ENCODE results near the gene TMEM127. TPM values are rescaled to one million over a fixed set of nuclear protein-coding genes. Genes with fewer than 3 reads are reported as not detected.

Gene TMEM127
- total and polyA plus RNA-seq, 11 donors: 18.6 to 134 (median 103) TPM

- Histone ChIP-seq H3K36me3 (no peaks in the 10 kb centered on the region), H3K4me1 (peaks cover 0 to 36% (median 21%) of the 10 kb centered on the region in 12 donors), H3K27ac (peak overlapping the region in 2 of 12 donors; percentile 4 to 67), H3K9me3 (no peaks in the 10 kb centered on the region), H3K4me3 (no peak overlapping the region), H3K27me3 (no peaks in the 10 kb centered on the region)
- ATAC-seq: no peak
- TF ChIP-seq POLR2A (IDR thresholded peaks at IDR 0.05) (no peak), CTCF (IDR thresholded peaks at IDR 0.05) (no peak)
- DNase-seq: no peak
- intact Hi-C loops (cut with DNase I): no loop called here
- WGBS, 4 donors: 87 to 97% (median 92%) methylated on average over 3 of the region's 3 CpGs
Measured at GRCh38 chr2:96239091-96239490, 26.7 kb downstream of the TMEM127 start.

GRCh38 chr2:96238266-96238665 is 27.5 kb downstream of the TMEM127 start:
- Histone ChIP-seq H3K9me3 (no peaks in the 10 kb centered on the region), H3K27me3 (no peaks in the 10 kb centered on the region), H3K4me3 (no peak overlapping the region), H3K4me1 (peaks cover 0 to 42% (median 21%) of the 10 kb centered on the region in 12 donors), H3K27ac (no peak overlapping the region), H3K36me3 (no peaks in the 10 kb centered on the region)
- no peak for ATAC-seq
- no peak for DNase-seq
- TF ChIP-seq CTCF (IDR thresholded peaks at IDR 0.05) (no peak), POLR2A (IDR thresholded peaks at IDR 0.05) (no peak)
- WGBS, 4 donors: 94 to 100% (median 99%) methylated on average over 3 of the region's 3 CpGs
- intact Hi-C loops (cut with DNase I): no loop called here

GRCh38 chr2:96236882-96237281 is 28.9 kb downstream of the TMEM127 start:
- Histone ChIP-seq H3K27ac (no peak overlapping the region), H3K4me3 (no peak overlapping the region), H3K36me3 (no peaks in the 10 kb centered on the region), H3K9me3 (no peaks in the 10 kb centered on the region), H3K27me3 (no peaks in the 10 kb centered on the region), H3K4me1 (peaks cover 0 to 29% (median 18%) of the 10 kb centered on the region in 12 donors)
- ATAC-seq: no peak
- intact Hi-C loops (cut with DNase I): no loop called here
- WGBS, 4 donors: 80 to 100% (median 95%) methylated on average over 1 of the region's 1 CpG
- no peak for TF ChIP-seq POLR2A (IDR thresholded peaks at IDR 0.05)
- TF ChIP-seq CTCF (IDR thresholded peaks at IDR 0.05): no peak
- DNase-seq: no peak

GRCh38 chr2:96233880-96234316 is 31.9 kb downstream of the TMEM127 start:
- Histone ChIP-seq H3K4me1 (peaks cover 0 to 12% (median 0%) of the 10 kb centered on the region in 12 donors), H3K4me3 (no peak overlapping the region), H3K27me3 (no peaks in the 10 kb centered on the region), H3K27ac (no peak overlapping the region), H3K36me3 (no peaks in the 10 kb centered on the region), H3K9me3 (no peaks in the 10 kb centered on the region)
- ATAC-seq: no peak
- WGBS, 4 donors: 80 to 92% (median 89%) methylated on average over 4 of the region's 4 CpGs
- no peak for DNase-seq
- TF ChIP-seq POLR2A (IDR thresholded peaks at IDR 0.05): no peak
- TF ChIP-seq CTCF (IDR thresholded peaks at IDR 0.05): no peak
- intact Hi-C loops (cut with DNase I): no loop called here

All from heart left ventricle (tissue), 16 donors.